A204.1 (cell line): ENCODE results near the gene RPL36A.

Experiments
- FAIRE-seq: peaks from 2 replicates; lab custom pipeline; 2012; peaks lifted over from hg19 to GRCh38; lab: Jason Lieb, UNC

Gene RPL36A

GRCh38 chrX:101393530-101394305 is 2.9 kb downstream of the RPL36A start:
- FAIRE-seq: no peak

DNA sequence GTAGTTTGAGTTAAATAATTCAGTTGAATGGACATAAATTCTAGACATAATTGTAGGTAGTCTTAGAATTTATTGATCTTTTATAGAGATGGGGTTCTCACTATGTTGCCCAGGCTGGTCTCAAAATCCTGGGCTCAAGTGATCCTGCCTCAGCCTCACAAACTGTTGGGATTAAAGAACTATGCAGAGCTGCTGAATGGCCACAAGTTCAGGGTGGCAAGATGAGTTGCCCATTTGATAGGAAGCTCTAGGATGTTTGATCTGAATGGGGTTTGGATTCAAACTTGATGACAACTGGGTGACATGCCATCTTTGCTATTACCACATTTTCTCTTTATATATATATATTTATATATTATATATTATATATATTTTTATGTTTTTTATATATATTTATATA is 3.6 kb downstream of the RPL36A start:
- FAIRE-seq: peak; percentile 63

- no peak for FAIRE-seq
These were observed 5.0 kb downstream of the RPL36A start for GRCh38 chrX:101395789-101396188.

GRCh38 chrX:101397779-101398178 is 7.0 kb downstream of the RPL36A start:
- no peak for FAIRE-seq

DNA sequence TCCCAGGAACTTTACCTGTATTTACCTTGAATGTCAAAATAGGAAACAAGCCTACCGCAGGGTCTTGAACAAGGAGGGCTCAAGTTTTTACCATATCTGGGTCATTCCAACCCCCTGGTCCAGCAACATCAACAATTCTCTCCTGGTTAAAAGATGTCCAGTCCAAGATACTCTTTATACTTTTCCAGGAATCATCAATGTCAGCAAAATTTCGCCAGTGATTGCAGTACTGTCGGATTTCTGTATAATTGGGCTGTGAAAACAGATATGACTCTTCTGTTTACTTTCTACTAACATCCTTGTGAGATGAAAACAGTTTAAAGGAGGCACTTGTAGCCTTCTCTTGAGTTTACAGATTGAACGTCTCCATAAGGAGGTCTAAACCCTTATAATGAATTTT is 7.9 kb downstream of the RPL36A start:
- no peak for FAIRE-seq

GRCh38 chrX:101399825-101400224 is 9.0 kb downstream of the RPL36A start:
- no peak for FAIRE-seq

- FAIRE-seq: no peak
These were observed 16.4 kb downstream of the RPL36A start for GRCh38 chrX:101407167-101407747.

GRCh38 chrX:101407748-101408531 is 17.1 kb downstream of the RPL36A start, which contains the start of the genes GLA and HNRNPH2:
Gene GLA, minus strand, starts transcription at chrX:101407925. Its CDS starts 22 bp downstream, at chrX:101407903.
Gene HNRNPH2, plus strand, starts transcription at chrX:101408222. Its CDS starts 3,767 bp downstream, at chrX:101411989.
- peak; percentile 99 for FAIRE-seq

DNA sequence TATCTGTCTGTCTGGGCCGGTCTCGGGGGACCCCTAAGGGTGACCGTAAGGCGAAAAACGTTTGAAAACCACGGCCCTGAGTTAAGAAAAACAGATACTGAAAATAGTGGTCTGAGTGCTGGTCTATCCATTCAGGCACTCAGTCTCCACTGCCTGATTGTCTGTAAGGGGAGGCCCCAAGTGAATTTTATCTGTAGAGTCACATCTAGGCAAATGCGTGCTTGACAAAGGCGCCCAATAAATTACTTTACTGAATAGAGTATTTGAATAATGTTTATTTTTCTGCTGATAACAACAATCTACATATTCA is 17.7 kb downstream of the RPL36A start:
- no peak for FAIRE-seq

- no peak for FAIRE-seq
These were observed 18.2 kb downstream of the RPL36A start for GRCh38 chrX:101409043-101409442.

GRCh38 chrX:101410461-101410860 is 19.6 kb downstream of the RPL36A start:
- no peak for FAIRE-seq

DNA sequence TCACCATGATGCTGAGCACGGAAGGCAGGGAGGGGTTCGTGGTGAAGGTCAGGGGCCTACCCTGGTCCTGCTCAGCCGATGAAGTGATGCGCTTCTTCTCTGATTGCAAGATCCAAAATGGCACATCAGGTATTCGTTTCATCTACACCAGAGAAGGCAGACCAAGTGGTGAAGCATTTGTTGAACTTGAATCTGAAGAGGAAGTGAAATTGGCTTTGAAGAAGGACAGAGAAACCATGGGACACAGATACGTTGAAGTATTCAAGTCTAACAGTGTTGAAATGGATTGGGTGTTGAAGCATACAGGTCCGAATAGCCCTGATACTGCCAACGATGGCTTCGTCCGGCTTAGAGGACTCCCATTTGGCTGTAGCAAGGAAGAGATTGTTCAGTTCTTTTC is 21.2 kb downstream of the RPL36A start:
- FAIRE-seq: no peak

GRCh38 chrX:101415180-101416145 is 24.7 kb downstream of the RPL36A start:
- FAIRE-seq: peak; percentile 87

GRCh38 chrX:101416691-101417090 is 25.9 kb downstream of the RPL36A start:
- FAIRE-seq: no peak

- FAIRE-seq: no peak
These were observed 26.4 kb downstream of the RPL36A start for GRCh38 chrX:101417190-101417589.

DNA sequence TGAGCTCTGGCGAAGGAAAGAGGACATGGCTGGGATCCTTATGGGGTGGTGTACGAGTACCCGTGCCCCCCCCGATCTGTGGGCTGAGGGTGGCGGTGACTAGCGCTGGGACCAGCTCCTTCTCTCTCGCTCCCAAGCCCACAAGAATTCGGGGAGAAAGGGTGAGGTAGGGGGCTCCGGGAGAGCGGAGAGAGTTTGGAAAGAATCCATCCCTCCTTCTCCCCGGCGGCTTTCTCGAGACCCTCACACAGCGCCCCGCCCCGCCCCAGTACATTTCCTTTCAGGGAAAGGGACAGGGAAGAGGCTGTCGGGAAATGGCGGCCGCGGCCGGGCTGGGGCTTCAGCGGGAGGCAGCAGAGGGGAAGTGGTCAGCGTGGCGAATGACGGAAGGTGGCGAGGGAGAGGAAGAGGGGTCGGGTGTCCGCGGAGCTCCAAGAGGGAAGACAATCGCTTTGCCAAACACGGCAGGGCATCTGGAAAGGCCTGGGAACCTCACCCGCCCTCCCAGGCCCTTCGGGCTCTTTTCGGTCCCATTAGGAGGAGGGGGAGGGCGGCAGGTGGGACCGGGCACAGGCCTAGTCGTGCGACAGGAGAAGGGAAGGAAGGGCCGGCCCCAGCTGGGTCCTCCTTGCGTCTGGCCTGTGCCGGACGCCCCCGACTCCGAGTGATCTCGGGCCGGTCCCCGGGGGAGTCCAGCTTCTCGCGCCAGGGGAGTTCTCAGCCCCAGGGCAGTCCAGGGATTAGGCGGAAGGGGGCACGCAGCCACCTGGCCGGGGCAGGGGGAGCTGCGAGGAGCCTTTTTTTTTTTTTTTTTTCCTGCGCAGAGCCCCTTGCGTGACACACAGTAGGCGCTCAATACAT is 27.4 kb downstream of the RPL36A start:
- FAIRE-seq: no peak

GRCh38 chrX:101419489-101419888 is 28.7 kb downstream of the RPL36A start:
- no peak for FAIRE-seq

DNA sequence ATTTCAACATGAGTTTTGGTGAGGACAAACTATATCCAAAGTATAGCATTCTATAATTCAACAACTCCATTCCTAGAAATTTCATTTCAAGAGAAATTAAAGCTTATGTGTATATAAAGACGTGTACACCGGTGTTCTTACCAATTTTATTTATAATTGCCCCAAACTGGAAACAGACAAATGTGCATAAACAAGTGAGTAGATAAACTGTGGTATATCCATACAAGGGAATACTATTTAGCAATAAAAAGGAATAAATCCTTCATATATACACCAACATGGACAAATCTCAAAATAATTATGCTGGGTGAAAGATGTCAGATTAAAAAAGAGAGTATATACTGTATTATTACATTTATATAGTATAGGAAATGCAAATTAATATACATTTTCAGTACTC is 37.1 kb downstream of the RPL36A start:
- no peak for FAIRE-seq

DNA sequence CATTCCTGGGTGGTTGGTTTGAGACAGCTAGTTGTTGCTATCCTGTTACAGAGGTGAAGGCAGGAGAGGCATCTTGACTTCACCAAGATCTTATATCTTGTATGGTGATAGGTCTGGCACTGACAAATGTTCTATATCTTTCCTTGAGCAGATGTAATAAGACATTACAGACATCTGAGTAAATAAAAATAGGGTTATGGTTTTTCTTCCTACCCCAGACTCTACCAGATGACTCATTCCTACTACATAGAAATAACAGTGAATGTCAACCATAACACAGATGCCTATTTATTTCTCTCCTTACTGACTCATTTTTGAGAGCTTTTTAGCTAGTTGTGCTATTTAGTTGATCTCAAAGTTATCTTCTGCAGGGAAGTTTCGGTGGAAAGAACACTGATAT is 39.1 kb downstream of the RPL36A start:
- no peak for FAIRE-seq

DNA sequence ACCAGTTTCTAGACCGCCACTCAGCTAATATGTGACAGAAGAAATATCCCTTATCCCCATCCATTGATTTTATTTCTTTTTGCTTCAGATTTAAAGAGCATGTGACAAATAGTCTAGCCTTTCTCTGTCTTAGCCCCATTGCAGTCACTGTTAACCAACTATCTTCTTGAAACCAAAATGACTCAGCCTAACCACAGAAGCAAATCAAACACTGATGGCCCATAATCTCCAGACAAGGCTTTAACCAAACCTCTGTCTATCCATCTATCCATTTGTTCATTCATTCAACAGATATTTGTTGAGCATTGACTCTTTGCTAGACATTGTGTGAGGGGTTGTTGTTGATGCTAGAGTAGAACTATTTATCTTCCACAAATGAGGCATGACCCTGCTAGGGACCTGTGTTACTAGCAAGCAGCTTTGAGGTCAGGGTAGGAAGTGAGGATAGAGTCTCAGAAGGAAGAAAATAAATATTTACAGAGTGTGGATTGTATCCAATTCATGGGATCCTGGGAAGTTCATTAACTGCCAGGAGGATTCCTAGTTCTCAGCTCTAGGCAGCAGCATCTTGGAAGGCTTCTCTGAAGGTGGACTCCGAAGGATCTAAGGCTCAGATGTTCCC is 39.8 kb downstream of the RPL36A start:
- no peak for FAIRE-seq

- FAIRE-seq: no peak
These were observed 51.3 kb downstream of the RPL36A start for GRCh38 chrX:101442085-101442484.
